IgD-negative memory B cell (primary cell): ENCODE results near the gene OR6C76. TPM values are rescaled to one million over a fixed set of nuclear protein-coding genes. Genes with fewer than 3 reads are reported as not detected.
"Not testable (repeated sequence)": the region's sequence is repeated elsewhere in the genome, so short reads cannot be mapped to it uniquely, and the experiment has no call there.

Experiments used
- H3K27ac Mint-ChIP-seq, 3 donors: one replicate each; pipeline ENCODE4 v1.8.0; 2020 to 2022; ENCODE audit warnings: mild to moderate bottlenecking in 3 of 3, mixed read lengths in 3 of 3, moderate library complexity in 1 of 3
- H3K27me3 Mint-ChIP-seq: one replicate; pipeline ENCODE4 v1.8.0; 2021; ENCODE audit warnings: mixed read lengths
- H3K36me3 Mint-ChIP-seq: one replicate; pipeline ENCODE4 v1.8.0; 2020; ENCODE audit warnings: mild to moderate bottlenecking, mixed read lengths
- H3K4me1 Mint-ChIP-seq, 3 donors: one replicate each; pipeline ENCODE4 v1.8.0; 2020 to 2022; ENCODE audit warnings: mixed read lengths in 3 of 3, mild to moderate bottlenecking in 1 of 3
- H3K4me3 Mint-ChIP-seq, 4 donors: one replicate each; pipeline ENCODE4 v1.8.0; 2020 to 2022; ENCODE audit warnings: mild to moderate bottlenecking in 4 of 4, mixed read lengths in 4 of 4, moderate library complexity in 3 of 4
- H3K9me3 Mint-ChIP-seq, 3 donors: one replicate each; pipeline ENCODE4 v1.8.0; 2020 to 2021; ENCODE audit warnings: mixed read lengths in 3 of 3, mild to moderate bottlenecking in 1 of 3
- polyA plus RNA-seq: library from polyadenylated mRNA; unstranded; fragments of 300-500 nt; fragmentation: Illumina TruSeq; gene quantifications from one replicate; pipeline ENCODE4 v1.2.3, GENCODE V29; 2021

Gene OR6C76
- polyA plus RNA-seq, result not detected

- no peak within 1 kb of the TSS for H3K4me3 Mint-ChIP-seq
- no peaks in the 10 kb centered on the region for H3K36me3 Mint-ChIP-seq
- peaks cover 7% of the 10 kb centered on the region for H3K27me3 Mint-ChIP-seq
Observed at GRCh38 chr12:55425954-55426353, at the start of gene OR6C76. OR6C76 (plus strand) TSS chr12:55426254; CDS start chr12:55426254, 0 bp downstream.

DNA sequence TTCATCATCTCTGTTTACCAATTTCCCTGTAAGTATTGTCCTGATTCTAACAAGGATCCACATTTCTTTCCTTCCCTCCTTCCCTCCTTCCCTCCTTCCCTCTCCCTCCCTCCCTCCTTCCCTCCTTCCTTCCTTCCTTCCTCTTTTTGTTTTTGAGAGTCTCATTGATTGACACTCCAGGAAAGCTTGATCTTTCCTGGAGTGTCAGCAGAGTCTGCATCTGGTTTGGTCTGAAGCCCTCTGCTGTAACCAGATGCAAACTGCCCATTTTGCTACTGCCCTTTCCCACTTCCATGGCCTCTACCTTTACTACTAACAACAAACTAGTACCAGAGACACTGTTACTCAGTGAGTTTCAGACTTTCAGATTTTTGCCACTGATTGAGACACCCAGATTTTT, 40.2 kb upstream of the OR6C76 start:
- Mint-ChIP-seq H3K9me3 (no peaks in the 10 kb centered on the region), H3K27me3 (no peaks in the 10 kb centered on the region), H3K36me3 (no peaks in the 10 kb centered on the region), H3K27ac (no peak overlapping the region), H3K4me1 (no peaks in the 10 kb centered on the region), H3K4me3 (no peak overlapping the region)

More at GRCh38 chr12:55425954-55426353, at the start of gene OR6C76:
- H3K27ac Mint-ChIP-seq, result no peak within 1 kb of the TSS
- no peaks in the 10 kb centered on the region for H3K4me1 Mint-ChIP-seq
- H3K9me3 Mint-ChIP-seq, result peaks cover 0 to 2% (median 1%) of the 10 kb centered on the region in 3 donors

GRCh38 chr12:55392032-55392795, 33.8 kb upstream of the OR6C76 start:
- no peaks in the 10 kb centered on the region for H3K36me3 Mint-ChIP-seq
- H3K27ac Mint-ChIP-seq, result no peak overlapping the region

DNA sequence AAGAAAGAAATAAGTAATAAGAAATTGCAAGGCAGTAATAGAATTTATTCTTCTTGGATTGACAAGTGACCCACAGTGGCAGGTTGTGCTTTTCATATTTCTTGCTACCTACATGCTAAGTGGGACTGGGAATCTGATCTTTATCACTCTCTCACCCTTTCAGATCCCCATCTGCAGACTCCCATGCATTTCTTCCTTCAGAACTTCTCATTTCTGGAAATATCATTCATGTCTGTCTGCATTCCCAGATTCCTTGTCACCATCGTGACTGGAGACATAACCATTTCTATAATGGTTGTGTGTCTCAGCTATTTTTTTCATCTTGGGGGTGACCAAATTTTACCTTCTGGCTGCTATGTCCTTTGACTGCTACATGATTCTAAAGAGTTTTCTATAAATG, 29.7 kb upstream of the OR6C76 start:
- H3K4me1 Mint-ChIP-seq, result no peaks in the 10 kb centered on the region
- H3K27ac Mint-ChIP-seq, result no peak overlapping the region
- H3K27me3 Mint-ChIP-seq, result peaks cover 1% of the 10 kb centered on the region
- H3K4me3 Mint-ChIP-seq, result no peak overlapping the region
- no peaks in the 10 kb centered on the region for H3K36me3 Mint-ChIP-seq
- no peaks in the 10 kb centered on the region for H3K9me3 Mint-ChIP-seq

More at GRCh38 chr12:55392032-55392795, 33.8 kb upstream of the OR6C76 start:
- Mint-ChIP-seq H3K9me3 (no peaks in the 10 kb centered on the region), H3K4me3 (no peak overlapping the region), H3K27me3 (no peaks in the 10 kb centered on the region), H3K4me1 (no peaks in the 10 kb centered on the region)

GRCh38 chr12:55400229-55400628, 25.8 kb upstream of the OR6C76 start, which contains the start of gene OR6C65:
OR6C65 (plus strand) TSS chr12:55400529; CDS start chr12:55400529, 0 bp downstream.
- Mint-ChIP-seq H3K27me3 (peaks cover 1% of the 10 kb centered on the region), H3K36me3 (no peaks in the 10 kb centered on the region), H3K9me3 (peaks cover 0 to 2% (median 2%) of the 10 kb centered on the region in 3 donors), H3K4me3 (no peak within 1 kb of the TSS), H3K4me1 (no peaks in the 10 kb centered on the region), H3K27ac (peak within 1 kb of the TSS in 1 of 3 donors; percentile 77)

GRCh38 chr12:55407866-55408265, 18.2 kb upstream of the OR6C76 start:
- Mint-ChIP-seq H3K4me3 (no peak overlapping the region), H3K4me1 (no peaks in the 10 kb centered on the region), H3K27ac (no peak overlapping the region)

GRCh38 chr12:55409133-55409532, 16.9 kb upstream of the OR6C76 start:
- H3K36me3 Mint-ChIP-seq, H3K27me3 Mint-ChIP-seq, H3K27ac Mint-ChIP-seq, H3K4me1 Mint-ChIP-seq, H3K9me3 Mint-ChIP-seq, H3K4me3 Mint-ChIP-seq: not testable (repeated sequence)

More at GRCh38 chr12:55407866-55408265, 18.2 kb upstream of the OR6C76 start:
- Mint-ChIP-seq H3K27me3 (peaks cover 2% of the 10 kb centered on the region), H3K9me3 (peaks cover 0 to 7% (median 4%) of the 10 kb centered on the region in 3 donors), H3K36me3 (peaks cover 1% of the 10 kb centered on the region)

DNA sequence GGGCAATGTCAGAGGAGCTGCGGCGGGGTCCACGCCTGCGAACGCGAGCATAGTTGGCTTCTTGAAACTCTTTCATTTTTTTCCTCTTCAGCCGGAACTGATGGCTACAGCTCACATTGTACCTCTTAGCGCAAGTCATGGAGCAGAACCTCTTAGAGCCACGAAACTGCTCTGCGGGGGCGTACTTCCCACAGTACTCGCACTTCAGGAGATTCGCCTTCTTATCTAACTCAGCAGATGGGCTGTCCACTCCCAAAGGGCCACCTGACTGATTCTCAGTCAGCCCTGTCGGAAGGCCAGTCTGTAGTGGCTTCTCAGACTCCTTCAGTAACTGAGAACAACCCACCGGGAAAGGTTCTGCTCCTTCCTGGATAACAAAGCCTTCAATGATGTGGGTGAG, 13.9 kb upstream of the OR6C76 start:
- H3K9me3 Mint-ChIP-seq, H3K27ac Mint-ChIP-seq, H3K4me3 Mint-ChIP-seq, H3K4me1 Mint-ChIP-seq, H3K36me3 Mint-ChIP-seq: not testable (repeated sequence)
- peaks cover 15% of the 10 kb centered on the region for H3K27me3 Mint-ChIP-seq

- not testable (repeated sequence) for H3K4me1 Mint-ChIP-seq, H3K4me3 Mint-ChIP-seq, H3K9me3 Mint-ChIP-seq, H3K36me3 Mint-ChIP-seq, H3K27ac Mint-ChIP-seq
- H3K27me3 Mint-ChIP-seq, result peaks cover 12% of the 10 kb centered on the region
Observed at GRCh38 chr12:55413498-55414388, 12.3 kb upstream of the OR6C76 start.

GRCh38 chr12:55414396-55414823, 11.6 kb upstream of the OR6C76 start:
- H3K9me3 Mint-ChIP-seq, H3K4me1 Mint-ChIP-seq, H3K36me3 Mint-ChIP-seq, H3K27ac Mint-ChIP-seq: not testable (repeated sequence)
- Mint-ChIP-seq H3K27me3 (peaks cover 12% of the 10 kb centered on the region), H3K4me3 (peak overlapping the region in 1 of 4 donors; percentile 50)

DNA sequence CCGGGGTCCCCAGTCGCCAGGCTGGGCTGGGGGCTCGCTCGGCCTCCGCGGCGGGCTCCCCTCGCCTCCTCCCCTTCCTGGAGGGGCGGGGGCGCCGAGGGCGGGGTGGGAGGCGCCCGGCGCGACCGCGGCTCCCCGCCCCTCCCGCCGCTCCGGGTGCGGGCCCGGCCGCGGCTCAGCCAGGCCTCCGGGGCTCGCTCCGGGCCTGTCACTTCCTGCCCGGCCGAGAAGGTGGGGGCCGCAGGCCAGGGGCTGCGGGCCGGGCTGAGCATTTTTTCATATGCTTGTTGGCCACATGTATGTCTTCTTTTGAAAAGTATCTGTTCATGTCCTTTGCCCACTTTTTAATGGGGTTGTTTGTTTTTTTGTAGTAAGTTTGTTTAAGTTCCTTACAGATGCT, 11.2 kb upstream of the OR6C76 start:
- Mint-ChIP-seq H3K27me3 (peaks cover 14% of the 10 kb centered on the region), H3K4me3 (peak overlapping the region in 2 of 4 donors; percentile 59 to 83)
- H3K27ac Mint-ChIP-seq, H3K36me3 Mint-ChIP-seq, H3K4me1 Mint-ChIP-seq, H3K9me3 Mint-ChIP-seq: not testable (repeated sequence)

- Mint-ChIP-seq H3K4me1 (peaks cover 0 to 6% (median 5%) of the 10 kb centered on the region in 3 donors), H3K27me3 (peaks cover 17% of the 10 kb centered on the region), H3K4me3 (no peak overlapping the region), H3K9me3 (no peaks in the 10 kb centered on the region), H3K27ac (no peak overlapping the region), H3K36me3 (no peaks in the 10 kb centered on the region)
Observed at GRCh38 chr12:55416961-55417360, 9.1 kb upstream of the OR6C76 start.

DNA sequence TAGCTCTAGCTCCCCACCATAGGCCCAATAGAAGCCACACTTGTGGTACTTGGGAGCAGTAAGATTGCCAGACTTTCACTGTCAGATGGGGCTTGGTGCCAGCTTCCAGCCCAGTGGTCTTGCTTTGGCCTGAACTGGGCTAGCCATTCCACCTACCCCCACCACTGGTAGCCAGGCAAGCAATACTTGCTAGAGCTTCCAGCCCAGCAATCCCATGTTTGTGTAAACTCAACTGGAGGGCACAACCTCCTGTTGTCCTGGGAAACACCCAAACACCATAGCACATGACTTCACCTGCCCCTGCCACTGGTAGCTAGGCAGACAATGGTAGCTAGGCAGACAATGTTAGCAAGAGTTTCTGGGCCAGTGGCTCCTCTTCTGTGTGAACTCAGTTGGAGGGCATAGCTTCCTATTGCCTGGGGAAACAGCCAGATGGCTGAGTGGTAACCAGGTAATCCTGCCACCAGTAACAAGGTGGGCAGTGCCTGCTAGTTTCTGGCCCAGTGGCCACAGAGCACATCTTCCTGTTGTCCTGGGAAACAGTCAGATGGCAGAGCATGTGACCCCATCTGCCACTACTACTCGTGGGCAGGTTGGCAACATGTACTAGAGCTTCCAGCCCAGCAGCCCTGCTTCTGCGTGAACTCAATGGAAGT, 5.6 kb upstream of the OR6C76 start:
- Mint-ChIP-seq H3K36me3 (no peaks in the 10 kb centered on the region), H3K4me1 (peaks cover 0 to 5% (median 1%) of the 10 kb centered on the region in 3 donors), H3K9me3 (peaks cover 0 to 2% (median 1%) of the 10 kb centered on the region in 3 donors), H3K27ac (no peak overlapping the region), H3K4me3 (no peak overlapping the region), H3K27me3 (peaks cover 17% of the 10 kb centered on the region)

- Mint-ChIP-seq H3K27me3 (peaks cover 7% of the 10 kb centered on the region), H3K9me3 (no peaks in the 10 kb centered on the region), H3K4me1 (no peaks in the 10 kb centered on the region), H3K4me3 (no peak overlapping the region), H3K27ac (no peak overlapping the region), H3K36me3 (no peaks in the 10 kb centered on the region)
Observed at GRCh38 chr12:55428331-55429243, 2.5 kb downstream of the OR6C76 start.
